Activated CD8-positive, alpha-beta memory T cell treated with anti-CD3 and anti-CD28 coated beads, Interleukin-2, amount 10 ng/mL, durations not matched to agents 7 days and 5 days (primary cell): Measurements from ENCODE around the gene SUPT7L. TPM values are rescaled to one million over a fixed set of nuclear protein-coding genes. Genes with fewer than 3 reads are reported as not detected.
"Not testable (repeated sequence)": the region's sequence is repeated elsewhere in the genome, so short reads cannot be mapped to it uniquely, and the experiment has no call there.

Source experiments
- ATAC-seq: fragments of 150-1000 bp; cut with Tn5 transposase; one replicate; pipeline ENCODE4 v1.10.0; 2021; ENCODE audit warnings: moderate library complexity
- CTCF ChIA-PET: fragments of 350-600 bp; sonication (Branson Sonifier 250); formaldehyde crosslinking; loops from one replicate; lab custom pipeline; 2021; ENCODE audit warnings: antibody characterized with exemption; lab: Charles Lee
- DNase-seq: peaks from one replicate; pipeline ENCODE4 v3.0.0-alpha.2; 2020
- H3K27ac Mint-ChIP-seq: one replicate; pipeline ENCODE4 v1.8.0; 2021; ENCODE audit warnings: mild to moderate bottlenecking, mixed read lengths
- H3K27me3 Mint-ChIP-seq: one replicate; pipeline ENCODE4 v1.8.0; 2021; ENCODE audit warnings: mixed read lengths
- H3K36me3 Mint-ChIP-seq: one replicate; pipeline ENCODE4 v1.8.0; 2021; ENCODE audit warnings: mild to moderate bottlenecking, mixed read lengths
- H3K4me1 Mint-ChIP-seq: one replicate; pipeline ENCODE4 v1.8.0; 2021; ENCODE audit warnings: mixed read lengths
- H3K4me3 Mint-ChIP-seq: one replicate; pipeline ENCODE4 v1.8.0; 2021; ENCODE audit warnings: mild to moderate bottlenecking, moderate library complexity, mixed read lengths
- H3K9me3 Mint-ChIP-seq: one replicate; pipeline ENCODE4 v1.8.0; 2022; ENCODE audit warnings: low read depth, mixed read lengths
- total RNA-seq, 2 experiments: library from RNA; stranded (reverse); gene quantifications; one replicate each; pipeline ENCODE4 v1.2.3, GENCODE V29; 2021

The SUPT7L gene
- total RNA-seq, 2 experiments from 2014 or later = 34.8 to 39.7 TPM

GRCh38 chr2:27626921-27627320, 36.5 kb downstream of the SUPT7L start:
- H3K9me3 Mint-ChIP-seq, ATAC-seq, H3K4me3 Mint-ChIP-seq, CTCF ChIA-PET, H3K27me3 Mint-ChIP-seq, DNase-seq, H3K27ac Mint-ChIP-seq: not testable (repeated sequence)
- Mint-ChIP-seq H3K4me1 (peaks cover 35% of the 10 kb centered on the region), H3K36me3 (peaks cover 34% of the 10 kb centered on the region)

- ATAC-seq, DNase-seq, CTCF ChIA-PET, H3K9me3 Mint-ChIP-seq, H3K27ac Mint-ChIP-seq, H3K4me3 Mint-ChIP-seq, H3K27me3 Mint-ChIP-seq: not testable (repeated sequence)
- H3K4me1 Mint-ChIP-seq = peaks cover 32% of the 10 kb centered on the region
- peaks cover 33% of the 10 kb centered on the region for H3K36me3 Mint-ChIP-seq
Measured at GRCh38 chr2:27626323-27626722, 37.1 kb downstream of the SUPT7L start.

GRCh38 chr2:27624943-27625342, 38.5 kb downstream of the SUPT7L start:
- no peaks in the 10 kb centered on the region for H3K9me3 Mint-ChIP-seq
- CTCF ChIA-PET = interaction anchor here (1.9 kb wide), 1 partner anchor 58 kb away, joined by 7 read pairs; no protein-coding TSS in a partner anchor
- no peaks in the 10 kb centered on the region for H3K27me3 Mint-ChIP-seq
- DNase-seq = no peak
- no peak overlapping the region for H3K4me3 Mint-ChIP-seq
- H3K36me3 Mint-ChIP-seq = peaks cover 32% of the 10 kb centered on the region
- H3K27ac Mint-ChIP-seq = no peak overlapping the region
- ATAC-seq = no peak
- H3K4me1 Mint-ChIP-seq = peaks cover 22% of the 10 kb centered on the region

- Mint-ChIP-seq H3K4me3 (no peak overlapping the region), H3K9me3 (no peaks in the 10 kb centered on the region), H3K27ac (no peak overlapping the region), H3K36me3 (peaks cover 42% of the 10 kb centered on the region), H3K4me1 (peaks cover 17% of the 10 kb centered on the region), H3K27me3 (no peaks in the 10 kb centered on the region)
- CTCF ChIA-PET = interaction anchor here (1.2 kb wide), 1 partner anchor 8 kb away, joined by 4 read pairs; no protein-coding TSS in a partner anchor
- ATAC-seq (no peak), DNase-seq (no peak)
Measured at GRCh38 chr2:27622921-27623384, 40.5 kb downstream of the SUPT7L start.

- ATAC-seq (no peak), DNase-seq (no peak)
- Mint-ChIP-seq H3K4me3 (no peak overlapping the region), H3K36me3 (peaks cover 51% of the 10 kb centered on the region), H3K9me3 (no peaks in the 10 kb centered on the region), H3K27ac (no peak overlapping the region), H3K27me3 (no peaks in the 10 kb centered on the region), H3K4me1 (peaks cover 3% of the 10 kb centered on the region)
- CTCF ChIA-PET = interaction anchor here (0.8 to 1.6 kb wide), 2 partner anchors 11 to 62 kb away, joined by 4 read pairs; no protein-coding TSS in a partner anchor
Measured at GRCh38 chr2:27621524-27621923, 41.9 kb downstream of the SUPT7L start.

GRCh38 chr2:27615316-27615715, 48.1 kb downstream of the SUPT7L start:
- Mint-ChIP-seq H3K27me3 (no peaks in the 10 kb centered on the region), H3K4me3 (no peak overlapping the region), H3K36me3 (peaks cover 54% of the 10 kb centered on the region), H3K27ac (no peak overlapping the region), H3K9me3 (no peaks in the 10 kb centered on the region), H3K4me1 (no peaks in the 10 kb centered on the region)
- DNase-seq (no peak), ATAC-seq (no peak)
- CTCF ChIA-PET = interaction anchor here (1.2 to 1.6 kb wide), 2 partner anchors 8 to 20 kb away, joined by 4 read pairs; no protein-coding TSS in a partner anchor

GRCh38 chr2:27613985-27614384, 49.4 kb downstream of the SUPT7L start:
- Mint-ChIP-seq H3K36me3 (peaks cover 52% of the 10 kb centered on the region), H3K27me3 (no peaks in the 10 kb centered on the region), H3K9me3 (no peaks in the 10 kb centered on the region), H3K4me3 (no peak overlapping the region), H3K4me1 (no peaks in the 10 kb centered on the region), H3K27ac (no peak overlapping the region)
- ATAC-seq (no peak), DNase-seq (no peak)
- CTCF ChIA-PET = no interaction called here

GRCh38 chr2:27606611-27607010, 56.8 kb downstream of the SUPT7L start:
- Mint-ChIP-seq H3K36me3 (peaks cover 56% of the 10 kb centered on the region), H3K27ac (no peak overlapping the region), H3K4me1 (no peaks in the 10 kb centered on the region), H3K27me3 (no peaks in the 10 kb centered on the region), H3K4me3 (no peak overlapping the region), H3K9me3 (no peaks in the 10 kb centered on the region)
- ATAC-seq = no peak
- CTCF ChIA-PET = no interaction called here
- no peak for DNase-seq

Other genes with a start within 250 kb of the SUPT7L start
- gene NRBP1, start 235.0 kb downstream of the SUPT7L start, total RNA-seq = 100 to 1,000 TPM in 1 of 2 experiments, 10 to 100 TPM in 1; 88.5 to 103 TPM
- gene KRTCAP3, start 221.2 kb downstream of the SUPT7L start, total RNA-seq = 1 to 10 TPM; 4.5 to 6.4 TPM
- gene IFT172, start 173.9 kb downstream of the SUPT7L start, total RNA-seq = 10 to 100 TPM; 11.5 to 15.7 TPM
- under 1 TPM in 1 of 2 experiments, not detected in 1; 0.14 TPM for gene FNDC4, start 168.4 kb downstream of the SUPT7L start, total RNA-seq
- not detected for gene GCKR, start 166.8 kb downstream of the SUPT7L start, total RNA-seq
- 10 to 100 TPM; 32.8 to 39.5 TPM for gene ZNF512, start 80.6 kb downstream of the SUPT7L start, total RNA-seq
- 1 to 10 TPM in 1 of 2 experiments, under 1 TPM in 1; 0.98 to 1.5 TPM for gene CCDC121, start 34.6 kb downstream of the SUPT7L start, total RNA-seq
- gene GPN1, start 34.6 kb downstream of the SUPT7L start, total RNA-seq = 10 to 100 TPM; 36.9 to 50.9 TPM
- 10 to 100 TPM; 27.8 to 28.2 TPM for gene SLC4A1AP, start 275 bp upstream of the SUPT7L start, total RNA-seq
- 10 to 100 TPM; 49.0 to 62.0 TPM for gene MRPL33, start 108.1 kb upstream of the SUPT7L start, total RNA-seq
- 1 to 10 TPM; 2.6 to 3.4 TPM for gene RBKS, start 226.8 kb upstream of the SUPT7L start, total RNA-seq
- 10 to 100 TPM; 65.4 to 69.5 TPM for gene BABAM2, start 227.1 kb upstream of the SUPT7L start, total RNA-seq